ENCODE data around the gene ZNF267.
"Not testable (repeated sequence)": the region's sequence is repeated elsewhere in the genome, so short reads cannot be mapped to it uniquely, and the experiment has no call there.

The ZNF267 gene

GRCh38 chr16:31952206-31952605, 78.6 kb downstream of the ZNF267 start:
- not testable (repeated sequence) for H3K4me1 ChIP-seq (ENCODE audit: insufficient read depth, low read length); H3K4me3 ChIP-seq (ENCODE audit: low read depth in 1 of 2, low read length in 2 of 2); H3K9me3 ChIP-seq (ENCODE audit: low read length); H3K36me3 ChIP-seq (ENCODE audit: insufficient read depth, low read length); H3K9ac ChIP-seq (ENCODE audit: low read length); H3K27me3 ChIP-seq (ENCODE audit: control insufficient read depth in 1 of 2, insufficient read depth in 2 of 2, low read length in 2 of 2); H3K27ac ChIP-seq (ENCODE audit: low read depth, low read length)

- H3K9me3 ChIP-seq (ENCODE audit: low read length); H3K9ac ChIP-seq (ENCODE audit: low read length); H3K4me3 ChIP-seq (ENCODE audit: low read depth in 1 of 2, low read length in 2 of 2); H3K27ac ChIP-seq (ENCODE audit: low read depth, low read length); H3K4me1 ChIP-seq (ENCODE audit: insufficient read depth, low read length); H3K36me3 ChIP-seq (ENCODE audit: insufficient read depth, low read length); H3K27me3 ChIP-seq (ENCODE audit: control insufficient read depth in 1 of 2, insufficient read depth in 2 of 2, low read length in 2 of 2): not testable (repeated sequence)
These were observed 82.6 kb downstream of the ZNF267 start for GRCh38 chr16:31956221-31956620.

GRCh38 chr16:31960186-31960910, 86.7 kb downstream of the ZNF267 start:
- H3K4me1 ChIP-seq (ENCODE audit: insufficient read depth, low read length); H3K9ac ChIP-seq (ENCODE audit: low read length); H3K9me3 ChIP-seq (ENCODE audit: low read length); H3K4me3 ChIP-seq (ENCODE audit: low read depth in 1 of 2, low read length in 2 of 2); H3K27ac ChIP-seq (ENCODE audit: low read depth, low read length); H3K27me3 ChIP-seq (ENCODE audit: control insufficient read depth in 1 of 2, insufficient read depth in 2 of 2, low read length in 2 of 2); H3K36me3 ChIP-seq (ENCODE audit: insufficient read depth, low read length): not testable (repeated sequence)

Measured in muscle layer of colon (tissue), 2 donors.